Embryonic facial prominence (tissue), 1 donor: ENCODE data around the gene TADA1.
A peak's percentile ranks its signal among the peaks of the same experiment; 100 is the strongest.
"Not testable (repeated sequence)": the region's sequence is repeated elsewhere in the genome, so short reads cannot be mapped to it uniquely, and the experiment has no call there.

Source experiments
- DNase-seq: peaks from one replicate; pipeline ENCODE4 v3.0.0-alpha.2; 2016; ENCODE audit errors: extremely low spot score

The TADA1 gene

DNA sequence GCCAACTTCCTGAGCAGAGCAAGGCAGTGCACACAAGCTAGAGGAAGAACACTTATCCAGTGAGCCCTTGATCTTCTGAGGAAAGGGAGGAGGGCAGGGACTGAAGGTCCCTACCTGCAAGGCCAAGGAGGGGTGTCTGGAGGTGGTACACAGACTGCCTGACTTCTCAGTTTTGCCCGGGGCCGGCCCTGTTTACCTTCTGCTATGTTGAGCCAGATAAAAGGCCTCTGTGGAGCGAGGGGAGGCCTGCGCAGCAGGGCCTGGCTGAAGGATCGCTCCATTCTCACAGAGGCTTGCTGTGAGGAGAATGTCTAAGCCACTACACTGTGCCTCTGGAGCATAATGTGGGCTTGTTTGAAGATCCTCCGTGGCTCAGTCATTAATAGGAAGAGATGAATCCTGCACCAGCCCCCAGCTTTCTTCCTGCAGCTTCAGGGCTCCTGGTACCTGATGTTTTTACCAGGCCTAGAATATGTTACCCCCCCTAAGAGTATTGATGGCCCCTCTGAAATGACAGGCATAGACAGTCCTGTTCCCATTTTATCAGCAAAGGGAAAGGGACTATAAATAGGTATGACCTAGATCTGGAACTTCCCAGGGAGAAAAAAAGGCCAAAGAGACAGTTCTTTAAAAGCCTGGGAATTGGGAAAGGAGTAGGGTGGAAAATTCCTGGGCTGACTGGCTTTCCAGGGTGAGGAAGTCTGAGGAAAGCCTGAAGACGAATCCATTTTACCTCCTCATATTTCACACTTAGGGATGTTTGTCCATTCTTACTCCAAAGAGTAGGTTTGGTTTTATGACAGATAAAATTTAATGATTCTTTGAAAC is 32.1 kb downstream of the TADA1 start:
- no peak for DNase-seq

DNA sequence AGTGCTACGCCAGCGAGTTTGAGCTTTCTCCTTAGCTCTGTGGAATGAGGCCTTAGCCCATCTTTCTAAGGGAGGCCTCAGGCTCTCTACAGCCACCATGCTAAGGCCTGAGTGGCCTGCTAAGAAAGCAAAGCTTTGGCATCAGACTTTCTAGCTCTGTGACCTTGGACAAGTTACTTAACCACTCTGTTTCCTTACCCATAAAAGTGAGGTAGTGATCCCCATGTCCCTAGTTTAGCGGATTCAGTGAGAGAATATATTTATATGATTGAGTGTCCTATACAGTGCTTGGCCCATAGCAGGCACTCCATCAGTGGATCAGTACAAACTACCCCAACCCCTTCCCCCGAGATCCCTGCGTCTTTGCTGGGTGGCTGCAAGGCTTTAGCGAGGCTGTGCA is 32.7 kb downstream of the TADA1 start:
- DNase-seq = no peak

GRCh38 chr1:166840309-166841274 is 35.5 kb downstream of the TADA1 start:
- no peak for DNase-seq

GRCh38 chr1:166839600-166840308 is 36.3 kb downstream of the TADA1 start:
- DNase-seq = peak; percentile 12

- peak; percentile 50 for DNase-seq
These were observed 37.1 kb downstream of the TADA1 start, which contains the start of gene POGK for GRCh38 chr1:166838766-166839599. TSS of gene POGK (plus strand) at chr1:166839475. CDS start at chr1:166840957, 1,482 bp downstream.

DNA sequence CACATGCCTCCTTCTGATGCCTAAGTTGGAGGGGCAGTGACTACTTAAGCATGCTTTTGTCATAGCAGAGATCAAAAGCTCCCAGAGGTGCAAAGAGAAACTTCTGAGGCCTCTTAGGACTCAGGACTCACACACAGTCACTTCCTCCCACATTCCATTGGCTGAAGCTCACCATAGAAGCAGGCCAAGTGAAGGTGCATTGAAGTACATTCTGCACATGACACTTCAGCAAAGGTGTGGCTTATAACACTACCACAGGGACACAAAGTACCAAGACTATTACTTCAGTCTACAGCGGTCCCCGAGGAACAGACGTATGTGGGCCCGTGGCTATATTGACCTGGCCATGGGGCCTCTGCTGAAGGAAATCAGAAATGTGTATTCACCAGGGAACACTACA is 39.3 kb downstream of the TADA1 start:
- no peak for DNase-seq

DNA sequence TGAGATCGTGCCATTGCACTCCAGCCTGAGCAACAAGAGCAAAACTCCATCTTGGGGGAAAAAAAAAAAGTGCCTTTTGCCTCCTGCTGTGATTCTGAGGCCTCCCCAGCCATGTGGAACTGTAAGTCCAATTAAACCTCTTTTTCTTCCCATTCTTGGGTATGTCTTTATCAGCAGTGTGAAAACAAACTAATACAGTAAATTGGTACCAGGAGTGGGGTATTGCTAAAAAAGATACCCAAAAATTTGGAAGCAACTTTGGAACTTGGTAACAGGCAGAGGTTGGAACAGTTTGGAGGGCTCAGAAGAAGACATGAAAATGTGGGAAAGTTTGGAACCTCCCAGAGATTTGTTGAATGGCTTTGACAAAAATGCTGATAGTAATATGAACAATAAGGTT is 46.3 kb downstream of the TADA1 start:
- DNase-seq = not testable (repeated sequence)

DNA sequence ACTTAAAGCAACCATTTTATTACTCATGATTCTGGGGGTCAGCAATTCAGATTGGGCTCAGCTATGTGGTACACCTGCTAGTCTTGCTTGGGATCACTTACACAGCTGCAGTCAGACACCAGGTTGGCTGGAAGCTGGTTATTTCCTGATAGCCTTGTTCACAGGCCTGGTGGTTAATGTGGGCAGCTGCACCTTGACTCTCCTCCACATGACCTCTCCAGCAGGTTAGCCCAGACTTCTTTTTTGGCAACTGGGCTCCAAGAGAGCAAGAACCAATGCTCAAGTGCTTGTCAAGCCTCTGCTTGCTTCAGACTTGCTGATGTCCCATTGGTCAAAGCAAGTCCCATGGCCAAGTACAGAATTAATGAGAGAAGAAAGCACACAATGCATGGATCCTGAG is 48.6 kb downstream of the TADA1 start:
- no peak for DNase-seq

DNA sequence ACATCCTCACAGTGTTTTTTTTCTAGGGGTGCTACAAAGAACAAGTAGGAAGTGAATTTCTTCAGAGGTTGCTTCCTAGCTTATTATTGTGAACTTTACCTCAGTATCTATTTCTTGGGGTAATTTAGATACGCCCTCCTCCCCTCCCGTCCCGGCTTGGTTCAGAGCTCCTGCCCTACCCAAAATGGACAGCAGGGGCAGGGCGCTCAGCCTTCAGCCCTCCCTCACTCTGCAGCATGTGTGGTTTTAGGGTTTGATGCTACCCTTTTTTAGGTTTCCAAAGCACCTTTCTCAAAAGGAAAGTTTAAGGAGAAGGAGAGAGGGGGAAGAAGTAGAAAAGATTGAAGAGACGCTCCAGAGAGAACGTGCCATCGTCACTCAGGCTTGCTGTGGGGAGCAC is 53.7 kb downstream of the TADA1 start:
- DNase-seq = no peak

GRCh38 chr1:166819974-166820373 is 56.1 kb downstream of the TADA1 start:
- DNase-seq = no peak

DNA sequence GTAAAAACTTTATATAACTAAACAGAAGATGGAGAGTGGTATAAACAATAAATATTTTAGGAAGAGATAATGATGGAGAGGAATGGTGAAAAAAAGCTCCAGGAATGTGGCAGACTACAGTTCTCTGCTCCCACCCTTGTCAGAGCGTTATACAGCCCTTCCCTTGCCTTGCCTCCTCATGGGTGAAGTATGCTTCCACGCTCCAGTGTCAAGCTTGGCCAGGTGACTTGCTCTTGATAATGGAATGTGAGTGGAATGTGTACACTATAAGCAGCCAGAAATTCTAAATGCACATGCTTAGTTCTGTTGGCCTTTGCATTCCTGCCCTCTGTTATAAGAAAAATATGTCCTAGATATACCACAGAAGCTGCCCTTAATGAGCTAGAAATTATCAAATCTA is 61.5 kb downstream of the TADA1 start:
- DNase-seq = no peak

- no peak for DNase-seq
These were observed 62.4 kb downstream of the TADA1 start for GRCh38 chr1:166813508-166814223.

DNA sequence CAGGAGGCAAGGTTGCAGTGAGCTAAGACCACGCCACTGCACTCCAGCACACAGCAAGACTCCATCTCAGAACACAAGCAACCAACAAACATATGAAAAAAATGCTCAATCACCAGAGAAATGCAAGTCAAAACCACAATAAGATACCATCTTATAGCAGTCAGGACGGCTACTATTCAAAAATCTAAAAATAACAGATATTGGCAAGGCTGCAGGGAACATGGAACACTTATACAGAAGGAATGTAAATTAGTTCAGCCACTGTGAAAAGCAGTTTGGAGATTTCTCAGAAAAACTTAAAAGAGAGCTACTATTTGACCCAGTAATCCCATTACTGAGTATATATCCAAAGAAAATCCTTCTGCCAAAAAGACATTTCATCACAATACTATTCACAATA is 64.4 kb downstream of the TADA1 start:
- DNase-seq = no peak

DNA sequence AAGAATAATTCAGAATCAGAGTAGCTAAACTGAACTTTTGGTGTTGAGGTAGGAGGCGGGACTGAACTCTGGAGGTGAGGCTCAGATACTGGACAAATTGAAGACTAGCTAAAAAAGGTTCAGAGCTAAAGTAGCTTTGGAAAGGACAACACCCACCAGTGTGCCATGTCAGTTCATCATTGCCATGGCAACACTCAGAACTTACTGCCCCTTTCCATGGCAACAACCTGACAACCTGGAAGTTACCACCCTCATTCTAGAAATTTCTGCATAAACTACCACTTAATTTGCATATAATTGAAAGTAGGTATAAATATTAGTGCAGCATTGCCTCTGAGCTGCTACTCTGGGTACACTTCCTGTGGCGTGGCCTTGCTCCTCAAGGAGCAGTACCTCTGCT is 67.1 kb downstream of the TADA1 start:
- DNase-seq = no peak
